ENCODE results near the gene PCBP3.
"Not testable (repeated sequence)": the region's sequence is repeated elsewhere in the genome, so short reads cannot be mapped to it uniquely, and the experiment has no call there.

The PCBP3 gene

DNA sequence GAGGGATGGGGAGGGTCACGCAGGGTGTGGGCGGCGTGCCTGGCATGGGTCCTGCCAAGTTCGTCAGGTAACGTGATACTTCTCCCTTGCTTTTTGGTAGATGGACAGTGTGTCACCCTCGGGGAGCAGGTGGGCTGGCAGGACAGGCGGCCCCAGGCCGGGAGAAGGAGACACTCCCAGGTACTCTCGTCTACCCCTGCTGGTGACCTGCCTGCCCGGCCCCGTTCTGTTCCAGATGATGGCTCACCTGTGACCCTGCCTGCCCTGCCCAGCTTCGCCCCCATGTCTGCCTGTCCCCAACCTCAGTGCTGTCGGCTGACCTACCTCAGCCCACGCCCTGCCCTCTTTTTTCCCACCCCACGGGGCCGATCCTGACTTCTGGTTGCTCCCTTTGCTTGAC, 144.7 kb downstream of the PCBP3 start:
- DNase-seq (ENCODE audit: low spot score) = no peak

DNA sequence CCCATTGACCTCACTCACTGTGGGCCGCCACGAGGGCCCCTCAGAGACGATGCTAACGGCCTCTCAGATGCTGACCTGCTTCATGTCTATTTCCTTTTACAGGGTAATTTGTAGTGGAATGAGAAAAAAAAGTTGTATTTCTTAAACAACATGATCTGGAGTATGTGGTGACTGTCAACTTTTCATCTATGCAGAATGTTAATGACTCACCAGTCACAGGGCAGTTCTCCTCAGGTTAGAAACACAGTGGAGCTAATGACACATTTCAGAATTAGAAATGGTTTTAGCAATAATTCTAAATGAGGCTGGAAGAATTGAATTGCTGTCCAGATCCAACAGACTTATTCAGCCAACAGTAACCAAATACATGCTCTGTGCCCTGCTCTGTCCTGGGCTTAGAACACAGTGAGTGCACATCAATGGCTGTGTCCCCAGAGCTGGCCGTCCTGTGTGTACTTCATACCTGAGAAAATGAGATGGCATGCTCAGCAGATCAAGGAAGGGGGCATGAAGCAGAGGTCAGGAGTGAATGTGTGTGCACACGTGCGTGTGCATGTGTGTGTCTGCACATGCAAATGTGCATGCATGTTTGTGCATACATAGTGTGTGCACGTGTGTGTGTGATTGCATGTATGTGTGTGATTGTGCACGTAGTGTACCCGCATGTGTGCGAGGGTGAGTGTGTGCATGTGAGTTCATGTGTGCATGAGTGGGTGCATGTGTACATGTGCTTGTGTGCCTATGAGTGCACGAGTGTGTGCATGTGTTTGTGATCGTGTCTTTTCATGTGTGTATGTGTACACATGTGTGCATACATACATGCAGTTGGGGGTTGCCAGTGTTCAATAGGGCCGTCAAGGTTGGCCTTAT, 145.3 kb downstream of the PCBP3 start:
- no peak for DNase-seq (ENCODE audit: low spot score)

DNA sequence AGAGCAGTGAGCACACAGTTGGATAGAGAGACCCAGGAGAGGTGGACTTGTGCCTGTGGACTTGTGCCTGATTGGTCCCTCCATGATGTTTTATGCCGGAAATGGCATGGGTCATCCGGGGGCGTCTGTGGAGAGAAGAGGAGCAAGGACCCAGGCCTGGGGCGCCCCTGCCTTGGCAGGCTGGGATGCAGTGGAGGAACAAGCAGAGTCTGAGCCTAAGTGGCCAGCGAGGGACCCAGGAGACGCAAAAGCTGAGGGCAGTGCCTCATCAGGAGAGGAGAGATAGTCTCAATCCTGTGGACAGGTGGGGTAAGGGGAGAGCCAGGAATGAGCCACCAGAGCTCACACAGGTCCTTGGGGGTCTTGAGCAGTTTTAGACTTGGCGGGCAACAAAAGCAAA, 146.9 kb downstream of the PCBP3 start:
- no peak for DNase-seq (ENCODE audit: low spot score)

DNA sequence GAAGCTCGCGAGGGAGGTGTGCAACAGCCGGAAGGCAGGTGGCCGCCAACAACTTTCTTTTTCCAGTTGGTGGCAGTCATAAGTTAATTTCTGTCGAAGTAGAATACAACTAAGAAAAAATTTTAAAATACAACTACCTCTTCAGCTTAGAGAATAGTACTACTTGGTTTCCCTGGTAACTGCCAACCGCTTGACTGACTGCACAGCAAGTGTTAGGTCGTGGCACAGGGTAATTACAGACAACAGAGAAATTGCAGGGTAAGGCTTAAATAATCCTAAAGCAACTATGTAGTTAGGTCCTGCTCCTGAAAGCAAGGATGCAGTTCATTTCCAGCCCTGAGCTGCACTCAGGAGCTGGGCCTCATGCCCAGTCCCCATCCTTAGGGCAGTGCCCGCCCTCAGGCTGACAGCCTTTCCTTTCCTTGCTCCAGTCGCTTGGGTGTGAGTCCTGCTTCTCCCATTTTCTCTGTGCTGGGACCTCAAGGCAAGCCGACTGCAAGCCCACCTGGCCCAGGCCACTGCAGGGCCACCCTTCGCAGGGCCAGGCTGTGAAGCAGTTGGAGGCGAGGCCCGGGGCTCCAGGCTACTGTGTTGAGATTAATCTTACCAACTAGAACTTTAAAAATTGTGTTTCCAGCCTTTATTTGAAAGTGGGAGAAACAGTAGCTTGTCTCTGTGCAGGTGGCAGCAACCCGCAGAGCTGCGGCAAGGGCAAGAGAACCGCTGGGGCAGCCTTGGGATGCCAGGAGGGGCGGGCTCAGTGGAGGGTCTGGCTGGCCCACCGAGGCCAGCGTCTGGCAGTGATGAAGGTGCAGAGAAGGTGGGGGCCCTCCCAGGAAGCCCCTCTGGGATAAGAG, 148.3 kb downstream of the PCBP3 start:
- DNase-seq (ENCODE audit: low spot score) = no peak

DNA sequence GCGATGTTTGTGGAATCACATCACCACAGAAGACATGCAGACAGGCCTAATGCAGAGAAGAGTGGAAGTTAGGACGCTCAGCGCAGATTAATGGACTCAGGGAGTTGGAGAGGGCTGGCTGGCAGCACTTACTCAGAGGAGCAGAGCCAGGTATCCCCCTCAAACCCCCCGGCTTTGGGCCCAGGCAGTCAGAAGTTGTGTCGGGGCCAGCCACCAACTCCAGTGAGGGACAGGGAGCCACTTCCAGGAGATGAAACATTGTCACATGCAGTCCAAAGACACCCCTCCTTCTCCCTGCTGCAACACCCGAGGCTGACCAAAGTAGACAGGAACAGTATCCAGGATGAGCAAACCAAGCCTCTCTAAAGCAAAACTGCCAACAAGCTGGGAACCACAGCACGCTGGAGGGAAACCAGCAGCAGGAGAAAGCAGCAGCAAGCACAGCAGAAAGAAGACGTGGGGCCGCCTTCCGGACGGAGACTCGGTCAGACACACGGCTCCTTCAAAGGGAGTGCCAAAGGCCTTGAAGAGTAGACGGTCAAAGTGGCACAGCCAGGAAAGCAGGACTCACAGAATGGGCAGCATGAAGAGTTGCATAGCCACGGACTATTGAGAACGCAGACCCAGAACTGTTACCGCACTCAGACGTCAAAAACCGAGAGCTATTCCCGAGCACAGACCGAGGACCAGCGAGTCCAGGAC, 149.3 kb downstream of the PCBP3 start:
- no peak for DNase-seq (ENCODE audit: low spot score)

DNA sequence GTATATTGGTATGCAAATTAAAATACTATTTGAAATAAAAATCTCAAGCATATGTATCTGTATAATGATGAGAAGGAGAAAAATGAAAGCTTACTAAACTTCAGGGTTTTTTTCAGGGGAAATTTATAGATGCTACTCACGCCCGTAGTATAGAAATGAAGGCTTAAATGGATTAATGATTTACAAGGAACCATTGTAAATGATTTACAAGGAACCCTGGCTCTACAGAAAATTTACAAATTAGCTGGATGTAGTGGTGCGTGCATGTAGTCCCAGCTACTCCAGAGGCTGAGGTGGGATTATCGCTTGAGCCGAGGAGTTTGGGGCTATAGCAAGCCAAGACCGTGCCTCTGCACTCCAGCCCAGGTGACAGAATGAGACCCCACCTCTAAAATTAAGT, 150.5 kb downstream of the PCBP3 start:
- no peak for DNase-seq (ENCODE audit: low spot score)

DNA sequence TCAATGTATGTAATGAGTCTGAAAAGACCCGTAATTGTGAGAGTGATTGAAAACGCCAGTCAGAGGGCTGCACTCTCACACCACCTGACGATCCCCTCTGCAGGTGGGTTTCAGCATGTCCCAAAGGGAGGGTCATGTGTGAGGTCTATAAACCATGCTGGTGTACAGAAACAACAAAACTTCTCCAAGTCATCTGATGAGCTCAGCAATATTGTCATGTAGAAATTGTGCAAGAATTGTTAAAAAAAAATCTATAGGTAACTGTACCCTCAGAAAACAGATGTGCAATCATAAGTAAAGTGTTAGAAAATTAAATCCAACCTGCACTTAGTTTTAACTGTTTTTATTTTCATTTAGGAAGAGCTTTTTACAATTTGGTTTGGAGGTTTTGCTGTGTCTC, 152.5 kb downstream of the PCBP3 start:
- no peak for DNase-seq (ENCODE audit: low spot score)

DNA sequence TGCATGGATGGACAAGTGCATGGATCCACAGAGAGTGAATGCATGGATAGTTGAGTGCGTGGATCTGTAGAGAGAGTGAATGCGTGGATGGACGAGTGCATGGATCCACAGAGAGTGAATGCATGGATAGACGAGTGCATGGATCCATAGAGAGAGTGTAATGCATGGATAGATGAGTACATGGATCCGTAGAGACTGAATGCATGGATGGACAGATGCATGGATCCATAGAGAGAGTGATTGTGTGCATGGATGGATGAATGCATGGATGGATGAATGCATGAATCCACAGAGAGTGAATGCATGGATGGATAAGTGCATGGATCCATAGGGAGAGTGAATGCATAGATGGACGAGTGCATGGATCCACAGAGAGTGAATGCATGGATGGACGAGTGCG, 153.8 kb downstream of the PCBP3 start:
- DNase-seq (ENCODE audit: low spot score) = no peak

DNA sequence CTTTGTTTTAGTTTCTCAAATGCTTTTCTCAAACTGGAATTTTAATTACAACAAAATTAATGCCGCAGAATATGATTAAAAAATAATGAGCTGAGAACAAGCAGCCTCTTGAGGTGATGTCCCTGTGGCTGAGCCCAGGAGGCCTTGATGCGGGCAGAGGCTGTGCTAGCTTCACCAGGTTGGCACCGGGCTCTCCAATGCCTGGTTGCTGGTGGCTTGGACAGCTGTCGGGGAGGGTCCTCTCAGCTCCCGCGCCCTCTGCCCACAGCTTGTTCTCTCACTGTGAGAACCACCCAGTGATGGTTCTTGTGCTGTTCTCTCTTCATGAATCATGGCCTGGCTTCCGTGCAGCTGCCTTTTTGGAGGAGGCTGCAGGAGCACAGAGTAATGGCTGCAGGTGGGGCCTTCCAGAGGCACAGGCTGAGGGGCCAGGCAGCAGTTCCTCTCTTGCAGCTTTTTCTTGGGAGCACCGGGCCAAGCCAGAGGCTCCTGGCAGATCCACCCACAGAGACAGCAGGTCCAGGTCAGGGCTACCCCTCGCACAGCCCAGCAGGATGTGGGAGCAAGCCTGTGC, 156.3 kb downstream of the PCBP3 start:
- no peak for DNase-seq (ENCODE audit: low spot score)

DNA sequence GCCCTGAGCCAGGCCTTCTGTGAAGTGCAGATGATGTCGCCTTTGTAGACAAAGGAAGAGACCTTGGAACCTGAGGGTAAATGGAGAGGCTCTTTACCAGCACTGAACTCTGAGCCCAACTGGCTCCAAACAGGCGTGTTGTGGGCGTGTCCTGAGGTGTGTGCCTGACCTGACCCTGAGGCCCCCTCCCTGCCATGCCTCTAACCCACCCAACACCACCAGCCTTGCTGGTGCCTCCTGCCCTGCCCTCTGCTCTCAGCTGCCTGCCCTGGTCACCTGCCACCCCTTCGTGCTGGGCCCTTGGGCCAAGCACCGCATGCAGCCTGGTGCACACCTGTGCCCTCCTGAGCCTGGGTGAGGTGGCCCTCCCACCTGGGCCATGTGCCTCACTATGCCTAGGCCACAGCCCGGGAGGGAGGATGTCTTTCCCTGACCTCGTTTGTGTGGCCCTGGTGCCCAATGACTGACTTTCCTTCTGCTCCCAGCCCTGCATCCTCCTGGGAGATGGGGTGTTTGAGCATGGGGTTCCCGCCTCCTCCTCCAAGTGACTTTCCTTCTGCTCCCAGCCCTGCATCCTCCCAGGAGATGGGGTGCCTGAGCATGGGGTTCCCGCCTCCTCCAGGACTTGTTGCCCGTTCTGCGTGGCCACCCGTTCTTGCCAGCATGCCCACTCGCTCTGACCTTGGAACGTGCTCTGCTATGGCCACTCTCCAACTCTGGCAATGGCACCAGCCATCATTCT, 157.0 kb downstream of the PCBP3 start:
- DNase-seq (ENCODE audit: low spot score) = no peak

DNA sequence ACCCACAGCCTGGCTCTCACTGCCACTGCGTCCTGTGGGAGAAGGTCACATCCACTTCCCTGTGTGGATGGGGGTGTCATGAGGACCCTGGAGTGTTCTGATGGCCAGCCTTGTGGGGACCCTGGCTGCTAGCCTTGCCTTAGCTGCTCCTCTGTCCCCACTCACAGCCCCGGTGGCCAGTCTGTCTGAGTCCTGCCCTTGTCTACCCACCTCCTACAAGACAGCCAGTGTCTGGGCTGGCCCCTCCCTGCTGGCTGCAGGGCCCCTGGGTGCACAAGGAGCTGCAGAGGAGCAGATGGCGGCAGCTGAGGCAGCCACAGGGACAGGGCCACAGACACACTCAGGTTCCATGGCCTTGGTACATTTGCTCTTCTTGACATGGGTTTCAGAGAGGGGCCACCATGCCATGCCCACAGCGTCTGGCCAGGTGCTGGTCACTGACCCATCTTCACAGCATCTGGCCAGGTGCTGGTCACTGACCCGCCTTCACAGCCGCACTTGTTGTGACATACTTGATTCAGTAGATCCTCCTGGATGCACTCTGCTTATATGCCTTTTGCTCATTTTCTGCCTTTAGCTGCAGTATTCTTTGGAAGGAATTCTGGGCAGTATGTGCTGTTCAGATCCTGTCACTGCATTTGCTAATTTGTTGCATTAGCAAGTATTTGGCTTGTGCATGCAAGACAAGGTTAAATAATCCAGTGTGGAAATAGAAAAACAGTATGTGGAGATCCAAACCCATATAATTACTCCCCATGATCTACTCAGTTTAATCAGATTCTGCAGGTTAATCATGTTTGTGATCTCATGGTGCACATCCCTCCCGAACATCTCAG, 157.8 kb downstream of the PCBP3 start:
- no peak for DNase-seq (ENCODE audit: low spot score)

DNA sequence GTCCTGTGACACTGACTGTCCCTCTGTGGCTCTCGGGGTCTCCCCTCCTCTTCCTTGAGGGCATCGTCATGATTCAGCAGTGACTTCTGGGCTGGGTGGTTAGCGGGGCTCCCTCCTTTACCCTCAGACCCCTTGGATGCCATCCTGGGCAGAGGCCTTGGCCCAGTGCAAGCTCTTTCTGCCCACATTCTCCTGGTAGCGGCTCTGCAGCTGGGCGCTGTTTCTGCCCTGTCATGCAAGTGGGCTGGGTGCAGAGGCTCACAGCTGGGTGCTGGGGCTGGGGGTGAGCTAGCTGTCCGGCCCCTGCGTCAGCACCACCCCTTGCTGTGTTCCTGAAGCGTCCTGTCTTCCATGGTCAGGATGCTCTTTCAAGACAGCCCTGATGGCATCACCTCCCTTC, 158.5 kb downstream of the PCBP3 start:
- DNase-seq (ENCODE audit: low spot score) = no peak

DNA sequence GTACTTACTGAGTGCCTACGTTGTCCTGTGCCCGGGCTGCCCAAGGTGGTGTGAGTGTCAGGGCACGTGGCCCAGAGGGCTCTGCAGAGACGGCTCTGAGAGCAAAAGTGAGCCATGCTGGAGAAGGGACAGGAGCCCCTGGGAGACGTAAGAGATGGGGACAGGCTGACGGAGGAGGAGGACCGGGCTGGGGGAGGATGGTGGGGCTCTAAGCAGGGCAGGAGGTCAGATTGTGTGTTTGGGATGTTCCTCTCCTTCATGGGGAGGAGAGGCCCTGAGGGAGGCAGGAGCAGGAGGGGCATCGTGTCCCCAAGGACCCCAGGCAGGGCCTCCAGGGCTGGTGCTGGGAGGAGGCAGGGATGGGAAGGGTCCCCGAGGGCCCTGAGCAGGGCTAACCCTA, 158.9 kb downstream of the PCBP3 start:
- no peak for DNase-seq (ENCODE audit: low spot score)

DNA sequence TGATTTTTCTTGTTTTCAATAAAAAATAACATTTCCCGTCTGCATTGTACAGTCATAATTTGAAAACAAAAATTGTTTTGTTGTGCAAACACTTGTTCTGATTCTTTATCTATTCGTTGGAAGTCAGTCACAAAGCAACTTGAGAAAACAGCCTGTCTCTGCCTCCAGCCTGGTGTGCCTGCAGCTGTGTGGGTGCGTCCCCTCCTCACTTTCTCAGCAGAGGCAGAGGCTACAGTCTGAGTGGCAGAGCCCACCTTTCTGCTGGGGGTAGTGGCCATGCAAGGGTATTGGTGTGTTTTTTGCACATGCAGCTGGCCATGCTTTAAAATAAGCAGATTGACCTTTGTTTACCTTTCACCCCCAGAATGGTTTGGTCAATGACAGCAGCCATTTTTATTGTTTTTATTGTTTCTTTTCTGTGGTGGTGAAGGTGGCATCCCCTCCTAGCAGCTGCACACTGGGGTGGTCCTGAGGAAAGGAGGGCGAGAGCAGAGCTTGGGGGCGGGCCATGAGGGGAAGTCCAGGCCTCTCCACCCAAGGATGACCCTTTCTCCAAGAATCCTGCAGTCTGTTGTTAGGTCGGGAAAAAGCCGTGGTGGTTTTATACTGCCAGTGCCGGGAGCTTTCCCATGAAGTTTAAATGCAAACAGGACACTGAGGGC, 159.6 kb downstream of the PCBP3 start:
- no peak for DNase-seq (ENCODE audit: low spot score)

DNA sequence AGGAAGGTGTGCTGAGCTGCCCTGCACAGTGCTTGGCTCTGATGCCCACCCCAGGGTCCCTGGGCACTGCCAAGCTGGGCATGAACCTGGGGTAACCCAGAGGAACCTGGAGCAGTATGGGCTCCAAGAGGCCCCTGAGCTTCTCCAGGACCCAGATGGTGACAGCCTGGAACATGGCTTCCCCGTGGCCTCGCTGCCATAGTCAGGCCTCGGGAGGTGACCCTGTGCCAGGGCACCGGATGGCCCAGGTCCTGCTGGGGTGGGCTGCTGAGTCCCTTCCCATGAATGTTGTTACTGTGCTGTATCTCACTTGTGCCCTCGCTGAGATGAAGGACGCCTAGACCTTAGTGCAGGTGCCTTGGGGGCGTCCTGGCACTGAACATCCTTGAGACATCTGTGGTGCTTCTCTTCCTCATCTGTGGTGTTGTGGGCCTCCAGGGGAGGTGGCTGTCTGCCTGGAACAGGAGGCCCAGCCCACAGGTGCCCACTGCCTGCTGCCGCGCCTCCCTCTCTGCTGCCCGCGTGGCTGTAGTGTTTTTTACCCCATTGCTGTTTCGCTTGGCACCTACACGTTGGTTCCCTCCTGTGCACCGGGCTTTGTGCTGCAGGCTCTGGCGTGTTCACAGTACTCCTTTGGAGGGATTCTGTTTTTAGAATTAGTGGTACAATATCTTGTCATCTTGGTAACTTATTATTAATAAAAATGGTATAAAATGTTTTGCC, 160.3 kb downstream of the PCBP3 start:
- DNase-seq (ENCODE audit: low spot score) = no peak

DNA sequence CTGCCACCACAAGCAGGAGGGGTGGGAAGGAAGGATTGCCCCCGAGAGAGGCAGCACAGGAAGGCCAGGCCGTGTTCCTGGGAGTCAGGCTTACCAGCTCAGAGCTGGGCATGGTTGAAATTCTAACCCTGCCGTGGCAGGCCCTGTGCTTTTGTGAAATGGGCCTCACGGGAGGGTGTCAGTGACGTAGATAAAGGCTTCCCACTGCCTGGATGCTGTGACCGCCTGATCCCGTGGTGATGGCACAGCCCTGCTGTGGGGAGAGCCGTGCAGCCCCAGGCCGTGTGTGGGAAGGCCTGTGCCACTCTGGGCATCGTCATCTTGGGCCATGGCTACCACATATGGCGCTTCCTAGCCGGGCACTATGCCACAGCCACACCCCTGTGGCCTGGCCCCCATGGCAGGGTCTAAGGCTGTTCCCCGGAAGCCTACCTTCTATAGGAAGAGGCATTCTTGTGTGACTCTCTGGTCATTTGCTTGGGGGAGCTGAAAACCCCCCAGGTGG, 161.3 kb downstream of the PCBP3 start:
- no peak for DNase-seq (ENCODE audit: low spot score)

DNA sequence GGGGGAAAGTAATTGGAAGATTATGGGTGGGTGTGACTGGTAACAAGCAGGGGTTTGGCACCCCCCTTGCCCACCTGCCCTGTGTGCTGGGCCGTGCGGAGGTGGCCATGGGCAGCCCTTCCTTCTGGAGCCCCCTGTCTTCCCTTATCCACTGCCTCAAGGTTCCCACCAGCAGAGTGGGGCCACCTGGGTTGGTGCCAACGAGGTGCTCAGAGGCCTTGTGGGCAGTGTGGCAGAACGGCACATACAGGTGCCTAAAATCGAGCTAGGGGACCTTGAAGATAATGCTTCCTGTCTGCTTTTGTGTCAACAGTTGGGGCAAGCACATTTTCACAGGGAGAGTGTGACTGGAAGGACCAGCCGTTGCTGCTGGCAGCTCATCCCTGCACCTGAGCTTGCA, 161.8 kb downstream of the PCBP3 start:
- no peak for DNase-seq (ENCODE audit: low spot score)

DNA sequence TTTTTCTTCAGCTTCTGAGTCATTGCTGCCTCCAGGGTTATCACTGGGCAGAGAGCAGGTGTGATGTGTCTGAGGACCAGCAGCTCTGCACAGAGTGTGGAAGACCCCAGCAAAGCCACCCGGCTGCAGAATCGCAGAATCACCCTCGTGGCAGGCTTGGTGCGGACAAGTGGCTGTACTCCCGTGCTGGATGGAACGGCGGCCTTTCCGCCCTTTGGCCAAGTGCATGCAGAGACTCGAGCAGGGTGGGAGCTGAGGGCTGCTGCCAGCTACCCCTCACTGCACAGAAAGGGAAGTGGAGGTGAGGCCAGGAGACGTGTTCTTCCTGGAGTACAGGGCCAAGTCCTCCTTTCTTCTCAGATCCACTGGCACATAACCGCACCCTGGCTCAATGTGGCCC, 162.5 kb downstream of the PCBP3 start:
- no peak for DNase-seq (ENCODE audit: low spot score)

DNA sequence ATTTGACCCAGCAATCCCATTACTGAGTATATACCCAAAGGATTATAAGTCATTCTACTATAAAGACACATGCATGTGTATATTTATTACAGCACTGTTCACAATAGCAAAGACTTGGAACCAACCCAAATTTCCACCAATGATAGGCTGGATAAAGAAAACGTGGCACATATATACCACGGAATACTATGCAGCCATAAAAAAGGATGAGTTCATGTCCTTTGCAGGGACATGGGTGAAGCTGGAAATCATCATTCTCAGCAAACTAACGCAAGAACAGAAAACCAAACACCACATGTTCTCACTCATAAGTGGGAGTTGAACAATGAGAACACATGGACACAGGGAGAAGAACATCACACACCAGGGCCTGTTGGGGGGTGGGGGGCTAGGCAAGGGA, 165.1 kb downstream of the PCBP3 start:
- DNase-seq (ENCODE audit: low spot score) = not testable (repeated sequence)
